CD4-positive, alpha-beta memory T cell (primary cell): ENCODE results near the gene PRMT5. TPM values are rescaled to one million over a fixed set of nuclear protein-coding genes. Genes with fewer than 3 reads are reported as not detected.

ENCODE experiments used
- CTCF ChIA-PET: fragments of 350-600 bp; sonication (Branson Sonifier 250); formaldehyde crosslinking; loops from one replicate; lab custom pipeline; 2021; ENCODE audit warnings: inconsistent platforms; ENCODE audit not compliant: partially characterized antibody; lab: Charles Lee
- POLR2A ChIA-PET: fragments of 350-600 bp; sonication (Branson Sonifier 250); formaldehyde crosslinking; loops from one replicate; lab custom pipeline; 2021; ENCODE audit not compliant: partially characterized antibody; lab: Charles Lee
- DNase-seq, 5 donors: peaks; one replicate each; pipeline versions ENCODE4 v3.0.0 to v3.0.0-alpha.2; 2020 to 2022; ENCODE audit warnings: mixed read lengths in 1 of 5
- H3K27ac ChIP-seq: one replicate; pipeline ENCODE4 v1.7.0; 2013; ENCODE audit warnings: low read depth, low read length
- H3K27me3 ChIP-seq: 2 replicates; pipeline ENCODE4 v1.7.0; 2013; ENCODE audit warnings: mild to moderate bottlenecking, low read length, moderate library complexity; ENCODE audit not compliant: insufficient read depth
- H3K36me3 ChIP-seq: 2 replicates; pipeline ENCODE4 v1.7.0; 2013; ENCODE audit warnings: mild to moderate bottlenecking, low read length, moderate library complexity; ENCODE audit not compliant: insufficient read depth
- H3K4me1 ChIP-seq: 2 replicates; pipeline ENCODE4 v1.7.0; 2013; ENCODE audit warnings: mild to moderate bottlenecking, low read length, moderate library complexity; ENCODE audit not compliant: insufficient read depth
- H3K4me3 ChIP-seq, 2 donors: one replicate each; pipeline ENCODE4 v1.7.0; 2013; ENCODE audit warnings: low read length in 2 of 2, mild to moderate bottlenecking in 1 of 2
- H3K9me3 ChIP-seq, 2 donors: one replicate each; pipeline ENCODE4 v1.7.0; 2013; ENCODE audit warnings: low read length in 2 of 2, control low read depth in 1 of 2; ENCODE audit not compliant: control insufficient read depth in 1 of 2
- H3K27ac Mint-ChIP-seq, 7 donors: one replicate each; pipeline ENCODE4 v1.8.0; 2020 to 2021; ENCODE audit warnings: mixed read lengths in 7 of 7, mild to moderate bottlenecking in 6 of 7, inconsistent platforms in 3 of 7, moderate library complexity in 3 of 7
- H3K27me3 Mint-ChIP-seq, 2 donors: one replicate each; pipeline ENCODE4 v1.8.0; 2020 to 2021; ENCODE audit warnings: mixed read lengths in 2 of 2
- H3K36me3 Mint-ChIP-seq, 2 donors: one replicate each; pipeline ENCODE4 v1.8.0; 2020 to 2021; ENCODE audit warnings: mixed read lengths in 2 of 2, inconsistent platforms in 1 of 2, mild to moderate bottlenecking in 1 of 2
- H3K4me1 Mint-ChIP-seq, 4 donors: one replicate each; pipeline ENCODE4 v1.8.0; 2020 to 2021; ENCODE audit warnings: mixed read lengths in 4 of 4, mild to moderate bottlenecking in 1 of 4
- H3K4me3 Mint-ChIP-seq, 8 donors: one replicate each; pipeline ENCODE4 v1.8.0; 2020 to 2021; ENCODE audit warnings: mixed read lengths in 8 of 8, mild to moderate bottlenecking in 7 of 8, moderate library complexity in 6 of 8, inconsistent platforms in 3 of 8
- H3K9me3 Mint-ChIP-seq, 8 donors: one replicate each; pipeline ENCODE4 v1.8.0; 2020 to 2021; ENCODE audit warnings: mixed read lengths in 8 of 8, mild to moderate bottlenecking in 5 of 8, inconsistent platforms in 3 of 8, moderate library complexity in 1 of 8
- intact Hi-C: fragments of 100-400 bp; cut with micrococcal nuclease; formaldehyde crosslinking; loops from one replicate; pipeline ENCODE4 v1.15.1; 2023
- polyA plus RNA-seq, 2 donors: library from polyadenylated mRNA; unstranded; fragments of 300-500 nt; fragmentation: Illumina TruSeq; gene quantifications; one replicate each; pipeline ENCODE4 v1.2.3, GENCODE V29; 2021
- total RNA-seq, 2 experiments: library from RNA; stranded (reverse); gene quantifications; one replicate each; pipeline ENCODE4 v1.2.3, GENCODE V29; 2021

The PRMT5 gene
- total and polyA plus RNA-seq, 4 experiments from 2014 or later, result 25.8 to 65.1 (median 40.6) TPM

DNA sequence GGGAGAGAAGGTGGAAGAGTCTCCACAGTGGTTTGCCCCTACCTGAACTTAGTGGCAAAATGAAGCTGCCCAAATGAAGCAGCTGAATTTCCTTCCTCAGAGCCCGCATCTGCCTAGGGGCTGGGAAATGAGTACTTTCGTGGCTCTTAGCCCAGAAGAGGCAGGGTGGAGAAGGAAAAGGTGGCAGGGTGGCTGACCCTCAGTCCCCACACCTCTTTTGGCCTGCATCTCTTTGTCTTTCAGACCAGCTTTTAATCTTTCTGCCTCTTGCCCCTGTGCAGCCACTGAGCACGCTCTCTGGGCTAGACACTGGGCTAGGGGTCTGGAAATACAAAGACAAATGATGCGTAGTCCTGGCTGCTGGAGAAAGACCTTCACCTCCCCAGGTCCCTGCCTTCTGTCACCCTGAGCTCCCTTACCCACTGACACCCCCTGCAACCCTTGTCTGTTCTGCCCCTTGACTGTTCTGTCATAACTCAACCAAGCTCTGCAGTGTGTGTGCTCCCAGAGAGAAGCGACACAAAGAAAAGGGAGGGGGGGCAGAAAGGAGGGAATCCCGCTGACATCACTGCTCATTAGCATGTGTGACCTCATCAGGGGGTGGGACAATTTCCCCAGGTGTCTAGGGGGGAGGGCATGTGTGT lies 46.5 kb downstream of the PRMT5 start:
- H3K4me1 ChIP-seq, result peaks cover 30% of the 10 kb centered on the region
- H3K27me3 ChIP-seq, result no peaks in the 10 kb centered on the region
- peaks cover 15 to 23% of the 10 kb centered on the region in 2 donors for H3K36me3 Mint-ChIP-seq
- peaks cover 16% of the 10 kb centered on the region for H3K36me3 ChIP-seq
- H3K9me3 Mint-ChIP-seq, result peaks cover 0 to 3% (median 0%) of the 10 kb centered on the region in 8 donors
- intact Hi-C loops, result no loop called here
- no peak overlapping the region for H3K27ac ChIP-seq
- no peaks in the 10 kb centered on the region for H3K27me3 Mint-ChIP-seq
- H3K27ac Mint-ChIP-seq, result peak overlapping the region in 6 of 7 donors; percentile 6 to 72 (median 38)
- H3K4me1 Mint-ChIP-seq, result peaks cover 23 to 63% (median 38%) of the 10 kb centered on the region in 4 donors
- CTCF ChIA-PET, result interaction anchor here (0.6 to 11.4 kb wide), 9 partner anchors 10 to 293 kb away, joined by 3 to 191 read pairs (median 5); partner anchors contain the start of genes AJUBA, DAD1 and LRP10
- no peaks in the 10 kb centered on the region for H3K9me3 ChIP-seq
- peak overlapping the region in 1 of 8 donors; percentile 36 for H3K4me3 Mint-ChIP-seq
- no peak overlapping the region for H3K4me3 ChIP-seq
- DNase-seq, result peak in 3 of 5 donors; percentile 29 to 72 (median 37)
- POLR2A ChIA-PET, result interaction anchor here (0.7 to 10.8 kb wide), 6 partner anchors 8 to 52 kb away, joined by 3 to 208 read pairs (median 10); partner anchors contain the start of genes LRP10 and RBM23

DNA sequence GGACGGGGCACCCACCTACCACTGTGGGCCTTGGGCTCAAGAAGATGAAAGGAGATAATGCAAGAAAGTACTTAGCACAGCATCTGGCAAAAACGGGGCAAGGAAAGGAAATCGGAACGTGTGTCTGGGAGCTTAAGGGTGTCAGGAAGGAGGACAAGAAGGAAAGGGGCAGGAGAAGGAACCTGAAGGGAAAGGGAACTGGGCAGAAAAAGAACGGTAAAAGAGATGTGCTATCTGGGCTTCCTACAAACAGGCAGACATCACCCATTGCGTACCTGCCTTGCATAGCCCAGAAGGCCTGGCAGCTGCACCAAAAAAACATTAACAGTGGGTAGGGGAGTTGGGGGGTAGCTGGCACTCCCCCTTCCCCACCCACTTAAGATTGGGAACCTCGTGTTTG lies 47.1 kb downstream of the PRMT5 start:
- H3K4me3 Mint-ChIP-seq, result peak overlapping the region in 1 of 8 donors; percentile 60
- intact Hi-C loops, result no loop called here
- H3K27me3 ChIP-seq, result no peaks in the 10 kb centered on the region
- POLR2A ChIA-PET, result interaction anchor here (0.6 to 10.8 kb wide), 8 partner anchors 9 to 52 kb away, joined by 3 to 208 read pairs (median 4); partner anchors contain the start of genes LRP10 and RBM23
- H3K27ac ChIP-seq, result no peak overlapping the region
- H3K36me3 Mint-ChIP-seq, result peaks cover 18 to 26% of the 10 kb centered on the region in 2 donors
- no peak for DNase-seq
- CTCF ChIA-PET, result interaction anchor here (0.6 to 11.4 kb wide), 9 partner anchors 9 to 293 kb away, joined by 3 to 191 read pairs (median 5); partner anchors contain the start of genes AJUBA, DAD1 and LRP10
- peaks cover 19 to 60% (median 33%) of the 10 kb centered on the region in 4 donors for H3K4me1 Mint-ChIP-seq
- H3K36me3 ChIP-seq, result peaks cover 22% of the 10 kb centered on the region
- H3K27ac Mint-ChIP-seq, result peak overlapping the region; percentile 2 to 69 (median 24)
- H3K4me3 ChIP-seq, result no peak overlapping the region
- no peaks in the 10 kb centered on the region for H3K9me3 ChIP-seq
- peaks cover 26% of the 10 kb centered on the region for H3K4me1 ChIP-seq
- no peaks in the 10 kb centered on the region for H3K27me3 Mint-ChIP-seq
- H3K9me3 Mint-ChIP-seq, result peaks cover 0 to 2% (median 0%) of the 10 kb centered on the region in 8 donors

GRCh38 chr14:22878271-22879246 lies 50.6 kb downstream of the PRMT5 start:
- intact Hi-C loops, result no loop called here
- H3K36me3 Mint-ChIP-seq, result peaks cover 31 to 50% of the 10 kb centered on the region in 2 donors
- peak overlapping the region in 4 of 7 donors; percentile 57 to 86 (median 78) for H3K27ac Mint-ChIP-seq
- ChIA-PET POLR2A (interaction anchor here (0.9 to 2.0 kb wide), 3 partner anchors 8 to 22 kb away, joined by 3 to 6 read pairs (median 5); no protein-coding TSS in a partner anchor), CTCF (interaction anchor here (1.0 to 9.8 kb wide), 3 partner anchors 8 to 21 kb away, joined by 3 to 84 read pairs (median 5); no protein-coding TSS in a partner anchor)
- H3K27ac ChIP-seq, result no peak overlapping the region
- H3K27me3 ChIP-seq, result no peaks in the 10 kb centered on the region
- H3K9me3 ChIP-seq, result no peaks in the 10 kb centered on the region
- H3K4me1 ChIP-seq, result peaks cover 34% of the 10 kb centered on the region
- no peak overlapping the region for H3K4me3 ChIP-seq
- no peaks in the 10 kb centered on the region for H3K27me3 Mint-ChIP-seq
- H3K9me3 Mint-ChIP-seq, result peaks cover 0 to 1% (median 0%) of the 10 kb centered on the region in 8 donors
- peaks cover 55% of the 10 kb centered on the region for H3K36me3 ChIP-seq
- H3K4me1 Mint-ChIP-seq, result peaks cover 16 to 46% (median 24%) of the 10 kb centered on the region in 4 donors
- DNase-seq, result no peak
- peak overlapping the region in 2 of 8 donors; percentile 3 to 30 for H3K4me3 Mint-ChIP-seq

DNA sequence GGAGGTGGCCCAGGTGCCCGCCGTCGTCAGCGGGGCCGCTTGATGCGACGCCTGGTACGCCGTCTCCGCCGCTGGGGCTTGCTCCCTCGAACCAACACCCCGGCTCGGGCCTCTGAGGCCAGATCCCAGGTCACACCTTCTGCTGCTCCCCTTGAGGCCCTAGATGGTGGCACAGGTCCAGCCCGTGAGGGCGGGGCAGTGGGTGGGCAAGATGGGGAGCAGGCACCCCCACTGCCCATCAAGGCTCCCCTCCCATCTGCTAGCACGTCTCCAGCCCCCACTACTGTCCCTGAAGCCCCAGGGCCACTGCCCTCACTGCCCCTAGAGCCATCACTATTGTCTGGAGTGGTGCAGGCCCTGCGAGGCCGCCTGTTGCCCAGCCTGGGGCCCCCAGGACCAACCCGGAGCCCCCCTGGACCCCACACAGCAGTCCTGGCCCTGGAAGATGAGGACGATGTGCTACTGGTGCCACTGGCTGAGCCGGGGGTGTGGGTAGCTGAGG lies 52.1 kb downstream of the PRMT5 start:
- peaks cover 0 to 1% (median 0%) of the 10 kb centered on the region in 8 donors for H3K9me3 Mint-ChIP-seq
- CTCF ChIA-PET, result no interaction called here
- peak in 1 of 5 donors; percentile 29 for DNase-seq
- Histone ChIP-seq H3K4me1 (peaks cover 33% of the 10 kb centered on the region), H3K27ac (no peak overlapping the region), H3K4me3 (no peak overlapping the region), H3K9me3 (no peaks in the 10 kb centered on the region), H3K36me3 (peaks cover 55% of the 10 kb centered on the region), H3K27me3 (no peaks in the 10 kb centered on the region)
- H3K27me3 Mint-ChIP-seq, result no peaks in the 10 kb centered on the region
- peaks cover 37 to 59% of the 10 kb centered on the region in 2 donors for H3K36me3 Mint-ChIP-seq
- POLR2A ChIA-PET, result interaction anchor here (1.4 to 9.1 kb wide), 2 partner anchors 8 to 10 kb away, joined by 6 to 208 read pairs; partner anchors contain the start of gene REM2
- intact Hi-C loops, result no loop called here
- H3K27ac Mint-ChIP-seq, result peak overlapping the region in 1 of 7 donors; percentile 68
- peaks cover 17 to 46% (median 27%) of the 10 kb centered on the region in 4 donors for H3K4me1 Mint-ChIP-seq
- no peak overlapping the region for H3K4me3 Mint-ChIP-seq

GRCh38 chr14:22875748-22876319 lies 53.3 kb downstream of the PRMT5 start:
- DNase-seq, result peak in 1 of 5 donors; percentile 12
- H3K4me1 Mint-ChIP-seq, result peaks cover 16 to 48% (median 25%) of the 10 kb centered on the region in 4 donors
- ChIA-PET CTCF (interaction anchor here (1.3 to 6.8 kb wide), 3 partner anchors 10 to 22 kb away, joined by 3 to 191 read pairs (median 58); partner anchors contain the start of gene REM2), POLR2A (interaction anchor here (9.1 kb wide), 1 partner anchor 9 kb away, joined by 208 read pairs; the partner anchor contains the start of gene REM2)
- peak overlapping the region in 3 of 7 donors; percentile 21 to 76 (median 46) for H3K27ac Mint-ChIP-seq
- H3K4me3 Mint-ChIP-seq, result peak overlapping the region in 2 of 8 donors; percentile 29 to 64
- H3K36me3 ChIP-seq, result peaks cover 55% of the 10 kb centered on the region
- no peak overlapping the region for H3K4me3 ChIP-seq
- H3K27me3 ChIP-seq, result no peaks in the 10 kb centered on the region
- peaks cover 37 to 62% of the 10 kb centered on the region in 2 donors for H3K36me3 Mint-ChIP-seq
- H3K9me3 ChIP-seq, result no peaks in the 10 kb centered on the region
- H3K27me3 Mint-ChIP-seq, result no peaks in the 10 kb centered on the region
- H3K4me1 ChIP-seq, result peaks cover 33% of the 10 kb centered on the region
- H3K27ac ChIP-seq, result no peak overlapping the region
- peaks cover 0 to 1% (median 0%) of the 10 kb centered on the region in 8 donors for H3K9me3 Mint-ChIP-seq
- intact Hi-C loops, result no loop called here
